ENCODE data around the gene R3HDM2. TPM values are rescaled to one million over a fixed set of nuclear protein-coding genes. Genes with fewer than 3 reads are reported as not detected.
A peak's percentile ranks its signal among the peaks of the same experiment; 100 is the strongest.

The R3HDM2 gene
- total RNA-seq, 1 experiment from 2014 or later, result 64.8 TPM

DNA sequence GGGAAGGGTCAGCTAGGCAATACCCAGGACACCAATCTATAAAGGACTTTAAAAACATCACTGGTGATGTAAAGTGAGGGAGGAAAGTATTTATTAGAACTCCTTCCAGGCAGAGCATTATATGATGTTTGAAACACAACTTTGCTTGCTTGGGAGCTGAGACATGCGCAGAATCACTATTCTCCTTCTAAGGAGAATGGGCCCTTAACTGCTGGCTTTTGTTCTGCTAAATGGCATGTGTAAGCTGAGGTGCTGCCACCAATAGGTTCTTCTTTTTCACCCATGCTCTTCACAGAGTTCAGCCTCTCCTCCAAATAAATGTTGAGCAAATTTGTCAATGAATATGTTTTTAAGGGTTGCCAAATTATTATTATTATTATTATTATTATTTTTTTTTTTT, 183.8 kb downstream of the R3HDM2 start:
- TF ChIP-seq, protein P1, sequence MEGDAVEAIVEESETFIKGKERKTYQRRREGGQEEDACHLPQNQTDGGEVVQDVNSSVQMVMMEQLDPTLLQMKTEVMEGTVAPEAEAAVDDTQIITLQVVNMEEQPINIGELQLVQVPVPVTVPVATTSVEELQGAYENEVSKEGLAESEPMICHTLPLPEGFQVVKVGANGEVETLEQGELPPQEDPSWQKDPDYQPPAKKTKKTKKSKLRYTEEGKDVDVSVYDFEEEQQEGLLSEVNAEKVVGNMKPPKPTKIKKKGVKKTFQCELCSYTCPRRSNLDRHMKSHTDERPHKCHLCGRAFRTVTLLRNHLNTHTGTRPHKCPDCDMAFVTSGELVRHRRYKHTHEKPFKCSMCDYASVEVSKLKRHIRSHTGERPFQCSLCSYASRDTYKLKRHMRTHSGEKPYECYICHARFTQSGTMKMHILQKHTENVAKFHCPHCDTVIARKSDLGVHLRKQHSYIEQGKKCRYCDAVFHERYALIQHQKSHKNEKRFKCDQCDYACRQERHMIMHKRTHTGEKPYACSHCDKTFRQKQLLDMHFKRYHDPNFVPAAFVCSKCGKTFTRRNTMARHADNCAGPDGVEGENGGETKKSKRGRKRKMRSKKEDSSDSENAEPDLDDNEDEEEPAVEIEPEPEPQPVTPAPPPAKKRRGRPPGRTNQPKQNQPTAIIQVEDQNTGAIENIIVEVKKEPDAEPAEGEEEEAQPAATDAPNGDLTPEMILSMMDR (IDR thresholded peaks at IDR 0.05; ENCODE audit: unreplicated experiment), result no peak
- no TSS peak for BruUV-seq (replicated peaks)
- Mint-ChIP-seq H3K9me3 (ENCODE audit: unreplicated experiment) (no peaks in the 10 kb centered on the region), H3K4me3 (ENCODE audit: unreplicated experiment) (no peak overlapping the region), H3K27ac (ENCODE audit: low read depth, unreplicated experiment) (no peak overlapping the region), H3K27me3 (ENCODE audit: insufficient read depth, unreplicated experiment) (no peaks in the 10 kb centered on the region), H3K4me1 (ENCODE audit: insufficient read depth, unreplicated experiment) (peaks cover 21% of the 10 kb centered on the region), H3K36me3 (ENCODE audit: insufficient read depth, unreplicated experiment) (no peaks in the 10 kb centered on the region)
- intact Hi-C loops (cut with micrococcal nuclease), result no loop called here
- ChIA-PET CTCF (interaction anchor here (0.8 to 1.4 kb wide), 4 partner anchors 16 to 207 kb away, joined by 3 to 4 read pairs (median 3); partner anchors contain the start of gene INHBE), POLR2A (no interaction called here)
- DNase-seq (ENCODE audit: unreplicated experiment), result no peak

GRCh38 chr12:57244312-57244696, 186.5 kb downstream of the R3HDM2 start:
- POLR2A ChIA-PET, result interaction anchor here (1.3 to 2.5 kb wide), 2 partner anchors 15 to 21 kb away, joined by 4 to 17 read pairs; partner anchors contain the start of gene SHMT2
- CTCF ChIA-PET, result interaction anchor here (0.5 to 9.8 kb wide), 20 partner anchors 8 to 525 kb away, joined by 3 to 188 read pairs (median 4); partner anchors contain the start of genes INHBE, NEMP1, NXPH4 and SHMT2
- Mint-ChIP-seq H3K9me3 (ENCODE audit: unreplicated experiment) (no peaks in the 10 kb centered on the region), H3K27me3 (ENCODE audit: insufficient read depth, unreplicated experiment) (no peaks in the 10 kb centered on the region), H3K4me3 (ENCODE audit: unreplicated experiment) (peak overlapping the region; percentile 67), H3K36me3 (ENCODE audit: insufficient read depth, unreplicated experiment) (no peaks in the 10 kb centered on the region), H3K27ac (ENCODE audit: low read depth, unreplicated experiment) (no peak overlapping the region), H3K4me1 (ENCODE audit: insufficient read depth, unreplicated experiment) (peaks cover 40% of the 10 kb centered on the region)
- DNase-seq (ENCODE audit: unreplicated experiment), result no peak
- TF ChIP-seq, protein P1 (IDR thresholded peaks at IDR 0.05; ENCODE audit: unreplicated experiment), result no peak
- intact Hi-C loops (cut with micrococcal nuclease), result no loop called here
- BruUV-seq (replicated peaks), result no TSS peak

DNA sequence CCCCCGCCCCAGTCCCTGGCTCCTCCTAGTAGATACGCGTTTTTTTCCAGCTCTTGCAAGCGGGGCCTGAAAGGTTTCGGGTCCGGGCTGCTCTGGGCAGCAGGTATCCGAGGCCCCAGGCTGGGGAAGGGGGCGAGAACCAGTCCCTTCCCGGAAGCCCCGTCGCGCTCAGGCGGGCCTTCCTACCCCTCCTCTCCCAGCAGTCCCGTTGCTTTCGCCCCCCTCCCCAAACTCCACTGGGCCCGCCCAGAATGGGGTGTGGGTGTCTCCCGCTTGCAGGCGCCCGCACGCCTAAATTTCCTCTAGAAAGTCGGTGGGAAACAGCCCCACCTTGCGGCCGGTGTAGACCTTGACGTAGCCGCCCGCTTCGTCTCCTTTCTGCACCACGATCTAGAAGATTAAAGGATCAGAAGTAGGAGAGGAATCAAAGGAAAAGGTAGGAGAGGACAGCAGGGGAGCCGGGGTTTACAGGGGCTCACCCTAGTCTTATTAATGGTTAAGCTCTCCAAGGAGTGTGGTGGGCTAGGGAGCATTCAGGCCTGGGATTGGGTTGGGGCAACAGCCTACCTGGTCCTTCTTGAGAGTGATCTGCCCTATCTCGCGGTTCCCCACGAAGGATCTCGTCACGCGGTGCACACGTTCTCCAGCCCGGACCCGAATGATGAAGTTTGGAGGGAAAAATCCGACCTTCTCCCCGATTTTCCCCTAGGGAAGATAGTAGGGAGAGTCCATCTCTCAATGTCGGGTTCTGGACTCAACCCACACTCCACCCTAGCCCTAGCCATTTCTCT, 187.1 kb downstream of the R3HDM2 start:
- DNase-seq (ENCODE audit: unreplicated experiment), result peak; percentile 85
- no peaks in the 10 kb centered on the region for H3K9me3 Mint-ChIP-seq (ENCODE audit: unreplicated experiment)
- peak overlapping the region; percentile 67 for H3K4me3 Mint-ChIP-seq (ENCODE audit: unreplicated experiment)
- TF ChIP-seq, protein P1 (IDR thresholded peaks at IDR 0.05; ENCODE audit: unreplicated experiment), result peak; percentile 72
- H3K36me3 Mint-ChIP-seq (ENCODE audit: insufficient read depth, unreplicated experiment), result peaks cover 3% of the 10 kb centered on the region
- peaks cover 44% of the 10 kb centered on the region for H3K4me1 Mint-ChIP-seq (ENCODE audit: insufficient read depth, unreplicated experiment)
- intact Hi-C loops (cut with micrococcal nuclease), result loop anchor here (1.0 kb wide), 1 partner anchor 30 kb away; no protein-coding TSS in a partner anchor
- ChIA-PET POLR2A (interaction anchor here (0.6 to 2.5 kb wide), 6 partner anchors 10 to 172 kb away, joined by 3 to 17 read pairs (median 5); partner anchors contain the start of genes SHMT2 and STAT6), CTCF (interaction anchor here (0.5 to 9.8 kb wide), 30 partner anchors 9 to 666 kb away, joined by 3 to 188 read pairs (median 4); partner anchors contain the start of genes INHBE, NEMP1, NXPH4 and SHMT2)
- H3K27ac Mint-ChIP-seq (ENCODE audit: low read depth, unreplicated experiment), result no peak overlapping the region
- no peaks in the 10 kb centered on the region for H3K27me3 Mint-ChIP-seq (ENCODE audit: insufficient read depth, unreplicated experiment)
- no TSS peak for BruUV-seq (replicated peaks)
